ENCODE data around the gene SPCS3. TPM values are rescaled to one million over a fixed set of nuclear protein-coding genes. Genes with fewer than 3 reads are reported as not detected.

SPCS3 gene
- total and polyA plus RNA-seq, 2 experiments from 2014 or later = 62.5 to 79.9 TPM

- Mint-ChIP-seq H3K36me3 (ENCODE audit: low read depth) (peaks cover 40% of the 10 kb centered on the region), H3K4me3 (no peak overlapping the region), H3K4me1 (peaks cover 10% of the 10 kb centered on the region), H3K27ac (no peak overlapping the region), H3K27me3 (ENCODE audit: insufficient read depth, low read depth, poor library complexity) (peaks cover 4% of the 10 kb centered on the region), H3K9me3 (peaks cover 36% of the 10 kb centered on the region)
- Histone ChIP-seq H3K79me2 (replicated peaks; ENCODE audit: insufficient read depth) (0 out of 2 replicates have a peak, but pooled peaks cover 4% of the 10 kb centered on the region), H3K27ac (ENCODE audit: low read depth) (no peak overlapping the region), H3K36me3 (ENCODE audit: insufficient read depth) (peaks cover 5% of the 10 kb centered on the region; the same call in 1 of the 2 replicates), H3K27me3 (ENCODE audit: insufficient read depth) (no peaks in the 10 kb centered on the region), H3K4me3 (no peak overlapping the region), H3K9me2 (ENCODE audit: insufficient read depth) (no peaks in the 10 kb centered on the region), H3K4me1 (ENCODE audit: insufficient read depth) (peaks cover 4% of the 10 kb centered on the region; the same call in 1 of the 2 replicates), H2AFZ (no peak overlapping the region), H4K20me1 (replicated peaks; ENCODE audit: insufficient read depth) (no peaks in the 10 kb centered on the region; the same call in 1 of the 2 replicates), H3F3A (replicated peaks; ENCODE audit: low read depth) (no peaks in the 10 kb centered on the region), H3K4me2 (no peak overlapping the region)
- TF ChIP-seq ETS1 (IDR thresholded peaks at IDR 0.05) (no peak), CTCF (conservative IDR thresholded peaks at IDR 0.05; ENCODE audit: low read depth in 2 of 2) (peak; percentile 50 to 67)
- DNase-seq (ENCODE audit: low spot score) (peak; percentile 57), ATAC-seq (peak; percentile 54; the same call in 2 of the 3 replicates)
Observed at GRCh38 chr4:176340871-176341685, 21.3 kb downstream of the SPCS3 start.

GRCh38 chr4:176342384-176342783 lies 22.6 kb downstream of the SPCS3 start:
- TF ChIP-seq CREB1 (CRISPR knock-in tag; IDR thresholded peaks at IDR 0.05; ENCODE audit: low read depth) (no peak), ETS1 (IDR thresholded peaks at IDR 0.05) (no peak), NANOG (IDR thresholded peaks at IDR 0.05; ENCODE audit: borderline replicate concordance) (no peak)
- Histone ChIP-seq H3K79me2 (replicated peaks; ENCODE audit: insufficient read depth) (no peaks in the 10 kb centered on the region), H3K4me3 (no peak overlapping the region), H3K4me2 (no peak overlapping the region), H3K27me3 (ENCODE audit: insufficient read depth) (no peaks in the 10 kb centered on the region), H2AFZ (no peak overlapping the region), H3K9me2 (ENCODE audit: insufficient read depth) (no peaks in the 10 kb centered on the region), H3K27ac (ENCODE audit: low read depth) (no peak overlapping the region), H3F3A (replicated peaks; ENCODE audit: low read depth) (no peaks in the 10 kb centered on the region), H4K20me1 (replicated peaks; ENCODE audit: insufficient read depth) (no peaks in the 10 kb centered on the region; the same call in 1 of the 2 replicates), H3K36me3 (ENCODE audit: insufficient read depth) (peaks cover 5% of the 10 kb centered on the region; the same call in 1 of the 2 replicates), H3K4me1 (ENCODE audit: insufficient read depth) (peaks cover 4% of the 10 kb centered on the region; the same call in 1 of the 2 replicates)
- H3K27me3 Mint-ChIP-seq (ENCODE audit: insufficient read depth, low read depth, poor library complexity) = peaks cover 4% of the 10 kb centered on the region
- H3K4me1 Mint-ChIP-seq = peaks cover 10% of the 10 kb centered on the region
- no peak overlapping the region for H3K27ac Mint-ChIP-seq
- DNase-seq (ENCODE audit: low spot score) (no peak), ATAC-seq (no peak)
- no peak overlapping the region for H3K4me3 Mint-ChIP-seq
- peaks cover 36% of the 10 kb centered on the region for H3K9me3 Mint-ChIP-seq
- H3K36me3 Mint-ChIP-seq (ENCODE audit: low read depth) = peaks cover 40% of the 10 kb centered on the region

All from GM23338 (cell line).